Naive thymus-derived CD4-positive, alpha-beta T cell (primary cell): ENCODE results near the gene KRT222. TPM values are rescaled to one million over a fixed set of nuclear protein-coding genes. Genes with fewer than 3 reads are reported as not detected.
A peak's percentile ranks its signal among the peaks of the same experiment; 100 is the strongest.

Experiments used
- ATAC-seq: fragments of 150-1000 bp; cut with Tn5 transposase; 2 replicates; pipeline ENCODE4 v1.10.0; 2021; ENCODE audit warnings: mild to moderate bottlenecking, moderate library complexity
- CTCF ChIA-PET: fragments of 350-600 bp; sonication (Branson Sonifier 250); formaldehyde crosslinking; loops from one replicate; lab custom pipeline; 2021; ENCODE audit warnings: antibody characterized with exemption; lab: Charles Lee
- POLR2A ChIA-PET: fragments of 350-600 bp; sonication (Branson Sonifier 250); formaldehyde crosslinking; loops from one replicate; lab custom pipeline; 2021; ENCODE audit warnings: antibody characterized with exemption, inconsistent platforms; lab: Charles Lee
- DNase-seq, 9 donors: peaks; one replicate each; pipeline versions ENCODE4 v3.0.0 to v3.0.0-alpha.2; 2020 to 2022; ENCODE audit warnings: mixed read lengths in 1 of 9
- H3K27ac ChIP-seq: one replicate; pipeline ENCODE4 v1.7.0; 2013; ENCODE audit warnings: mild to moderate bottlenecking, low read depth, low read length, moderate library complexity
- H3K27me3 ChIP-seq, 2 donors: one replicate each; pipeline ENCODE4 v1.7.0; 2013; ENCODE audit warnings: low read length in 2 of 2, mild to moderate bottlenecking in 2 of 2, moderate library complexity in 2 of 2; ENCODE audit not compliant: control insufficient read depth in 2 of 2, insufficient read depth in 2 of 2
- H3K36me3 ChIP-seq, 3 experiments: 1 replicate in 2 of 3; 2 replicates in 1 of 3; pipeline ENCODE4 v1.7.0; 2013; ENCODE audit warnings: low read length in 3 of 3, mild to moderate bottlenecking in 3 of 3, moderate library complexity in 1 of 3; ENCODE audit not compliant: insufficient read depth in 3 of 3, control insufficient read depth in 2 of 3
- H3K4me1 ChIP-seq, 2 donors: one replicate each; pipeline ENCODE4 v1.7.0; 2013; ENCODE audit warnings: low read length in 2 of 2, mild to moderate bottlenecking in 2 of 2, moderate library complexity in 1 of 2; ENCODE audit not compliant: control insufficient read depth in 2 of 2, insufficient read depth in 2 of 2
- H3K4me3 ChIP-seq: 2 replicates; pipeline ENCODE4 v1.7.0; 2013; ENCODE audit warnings: mild to moderate bottlenecking, low read length
- H3K9me3 ChIP-seq, 3 experiments: 1 replicate in 2 of 3; 2 replicates in 1 of 3; pipeline ENCODE4 v1.7.0; 2013; ENCODE audit warnings: low read length in 3 of 3; ENCODE audit not compliant: control insufficient read depth in 2 of 3
- H3K27ac Mint-ChIP-seq, 9 donors: one replicate each; pipeline ENCODE4 v1.8.0; 2020 to 2022; ENCODE audit warnings: mixed read lengths in 9 of 9, mild to moderate bottlenecking in 8 of 9, moderate library complexity in 5 of 9, inconsistent platforms in 2 of 9
- H3K27me3 Mint-ChIP-seq, 5 donors: one replicate each; pipeline ENCODE4 v1.8.0; 2021 to 2022; ENCODE audit warnings: mixed read lengths in 5 of 5, mild to moderate bottlenecking in 1 of 5
- H3K36me3 Mint-ChIP-seq, 5 donors: one replicate each; pipeline ENCODE4 v1.8.0; 2020 to 2022; ENCODE audit warnings: mixed read lengths in 5 of 5, mild to moderate bottlenecking in 3 of 5, inconsistent platforms in 1 of 5
- H3K4me1 Mint-ChIP-seq, 7 donors: one replicate each; pipeline ENCODE4 v1.8.0; 2020 to 2022; ENCODE audit warnings: mixed read lengths in 7 of 7, mild to moderate bottlenecking in 3 of 7, inconsistent platforms in 1 of 7
- H3K4me3 Mint-ChIP-seq, 10 donors: one replicate each; pipeline ENCODE4 v1.8.0; 2020 to 2022; ENCODE audit warnings: mild to moderate bottlenecking in 10 of 10, mixed read lengths in 10 of 10, moderate library complexity in 6 of 10, inconsistent platforms in 2 of 10
- H3K9me3 Mint-ChIP-seq, 11 donors: one replicate each; pipeline ENCODE4 v1.8.0; 2020 to 2022; ENCODE audit warnings: mixed read lengths in 11 of 11, mild to moderate bottlenecking in 4 of 11, inconsistent platforms in 1 of 11, moderate library complexity in 1 of 11
- intact Hi-C, 2 donors: fragments of 100-400 bp; cut with micrococcal nuclease; formaldehyde crosslinking; loops; one replicate each; pipeline ENCODE4 v1.15.1; 2023
- polyA plus RNA-seq, 2 donors: library from polyadenylated mRNA; unstranded; fragments of 300-500 nt; fragmentation: Illumina TruSeq; gene quantifications; one replicate each; pipeline ENCODE4 v1.2.3, GENCODE V29; 2021
- total RNA-seq, 6 experiments: library from RNA in 5 of 6; stranded (reverse) in 5 of 6; gene quantifications; 1 replicate in 5 of 6; 2 replicates in 1 of 6; pipeline ENCODE4 v1.2.3 and lab custom pipeline; 2021 to 2026

The KRT222 gene
- total RNA-seq (not detected), polyA plus RNA-seq (not detected), total RNA-seq (lab: John Stamatoyannopoulos, UW) (not detected)

DNA sequence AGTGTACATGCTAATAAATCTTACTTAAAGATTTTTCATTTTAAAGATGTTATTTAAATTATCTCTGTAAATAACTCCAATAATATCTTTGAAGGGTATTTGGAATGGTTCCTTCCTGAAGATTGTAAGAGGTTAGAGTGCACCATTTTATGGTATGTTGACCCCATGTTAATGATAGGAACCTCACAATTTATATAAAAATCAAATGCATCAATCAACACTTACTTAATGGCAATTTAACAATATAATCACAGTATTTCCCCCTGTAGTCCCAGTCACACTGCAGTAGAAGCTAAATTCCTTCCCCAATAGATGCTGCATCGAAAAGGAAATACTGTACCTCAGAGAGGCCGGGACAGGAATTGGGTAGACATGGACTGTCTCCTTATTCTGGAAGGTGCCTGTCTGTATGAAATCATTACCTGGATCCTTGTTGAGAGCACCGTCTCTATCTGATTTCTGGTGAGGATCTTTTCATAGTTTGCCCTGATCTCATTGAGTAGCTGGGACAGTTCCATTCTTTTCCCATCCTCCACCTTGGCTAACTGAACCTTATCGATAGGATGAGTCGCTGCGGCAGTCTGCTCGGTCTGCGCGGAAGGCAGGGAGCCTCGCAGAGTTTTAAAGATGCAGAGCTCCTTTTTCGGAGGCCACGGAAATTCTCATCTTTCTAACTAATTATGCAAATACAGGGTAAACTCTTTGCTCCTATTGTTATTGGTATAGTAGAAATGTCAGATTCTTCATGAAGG lies at the start of gene KRT222:
Gene KRT222, minus strand, starts transcription at position 596 of the 752 bp plus-strand sequence. Its CDS starts 78 bp downstream, at position 518.
- DNase-seq (no peak), ATAC-seq (no peak)
- no peaks in the 10 kb centered on the region for H3K36me3 ChIP-seq
- ChIA-PET CTCF (interaction anchor here (0.6 to 0.7 kb wide), 2 partner anchors 9 to 1777 kb away, joined by 3 read pairs; no protein-coding TSS in a partner anchor), POLR2A (interaction anchor here (0.6 to 1.3 kb wide), 4 partner anchors 14 to 393 kb away, joined by 4 to 5 read pairs (median 4); no protein-coding TSS in a partner anchor)
- no peak within 1 kb of the TSS for H3K27ac ChIP-seq
- H3K4me1 ChIP-seq = peaks cover 0 to 5% of the 10 kb centered on the region in 2 donors
- H3K27me3 ChIP-seq = peaks cover 0 to 3% of the 10 kb centered on the region in 2 donors
- peaks cover 9 to 12% (median 11%) of the 10 kb centered on the region in 7 donors for H3K4me1 Mint-ChIP-seq
- peaks cover 0 to 2% (median 0%) of the 10 kb centered on the region in 5 donors for H3K36me3 Mint-ChIP-seq
- peaks cover 0 to 1% (median 0%) of the 10 kb centered on the region in 11 donors for H3K9me3 Mint-ChIP-seq
- intact Hi-C loops = no loop called here
- H3K9me3 ChIP-seq = no peaks in the 10 kb centered on the region
- H3K27me3 Mint-ChIP-seq = peaks cover 12 to 45% (median 25%) of the 10 kb centered on the region in 5 donors
- H3K4me3 Mint-ChIP-seq = peak within 1 kb of the TSS in 9 of 10 donors; percentile 27 to 82 (median 58)
- H3K27ac Mint-ChIP-seq = peak within 1 kb of the TSS in 1 of 9 donors; percentile 17
- peak within 1 kb of the TSS; percentile 22 for H3K4me3 ChIP-seq

- Histone ChIP-seq H3K27me3 (no peaks in the 10 kb centered on the region), H3K4me1 (no peaks in the 10 kb centered on the region), H3K27ac (no peak overlapping the region), H3K4me3 (no peak overlapping the region), H3K9me3 (no peaks in the 10 kb centered on the region), H3K36me3 (no peaks in the 10 kb centered on the region)
- no peaks in the 10 kb centered on the region for H3K9me3 Mint-ChIP-seq
- intact Hi-C loops = no loop called here
- H3K36me3 Mint-ChIP-seq = no peaks in the 10 kb centered on the region
- no peak for ATAC-seq
- CTCF ChIA-PET = interaction anchor here (0.6 kb wide), 1 partner anchor 81 kb away, joined by 3 read pairs; no protein-coding TSS in a partner anchor
- POLR2A ChIA-PET = no interaction called here
- peaks cover 0 to 15% (median 6%) of the 10 kb centered on the region in 5 donors for H3K27me3 Mint-ChIP-seq
- H3K4me1 Mint-ChIP-seq = no peaks in the 10 kb centered on the region
- no peak overlapping the region for H3K27ac Mint-ChIP-seq
- H3K4me3 Mint-ChIP-seq = no peak overlapping the region
- DNase-seq = no peak
Observed at GRCh38 chr17:40714473-40714872, 49.5 kb upstream of the KRT222 start.

GRCh38 chr17:40707745-40708144 lies 42.8 kb upstream of the KRT222 start:
- H3K4me1 Mint-ChIP-seq = no peaks in the 10 kb centered on the region
- POLR2A ChIA-PET = no interaction called here

DNA sequence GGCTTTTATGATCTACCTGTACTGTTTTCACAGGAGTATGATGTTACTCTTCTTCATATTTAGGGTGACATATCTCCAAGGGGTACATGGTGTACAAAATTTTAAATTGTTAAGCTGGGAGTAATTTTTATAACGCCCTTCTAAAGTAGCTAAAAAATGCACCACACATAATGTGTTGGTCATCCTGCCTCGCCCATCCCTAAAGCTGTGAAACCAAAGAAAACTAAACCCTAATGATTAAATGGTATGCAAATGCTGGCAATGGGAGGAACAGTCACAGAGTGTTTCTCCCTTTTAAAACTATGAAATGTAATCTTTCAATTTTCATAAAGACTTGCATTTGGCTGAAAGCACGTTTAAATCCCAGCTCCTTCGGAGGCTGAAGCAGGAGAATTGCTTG lies 40.6 kb upstream of the KRT222 start:
- Mint-ChIP-seq H3K27me3 (peaks cover 19 to 44% (median 27%) of the 10 kb centered on the region in 5 donors), H3K4me3 (no peak overlapping the region), H3K9me3 (peaks cover 0 to 1% (median 0%) of the 10 kb centered on the region in 11 donors), H3K27ac (no peak overlapping the region), H3K36me3 (no peaks in the 10 kb centered on the region), H3K4me1 (no peaks in the 10 kb centered on the region)
- Histone ChIP-seq H3K36me3 (no peaks in the 10 kb centered on the region), H3K4me1 (no peaks in the 10 kb centered on the region), H3K27me3 (peaks cover 0 to 4% of the 10 kb centered on the region in 2 donors), H3K4me3 (no peak overlapping the region), H3K27ac (no peak overlapping the region), H3K9me3 (no peaks in the 10 kb centered on the region)
- DNase-seq (no peak), ATAC-seq (no peak)
- intact Hi-C loops = no loop called here
- CTCF ChIA-PET = interaction anchor here (0.6 kb wide), 1 partner anchor 31 kb away, joined by 3 read pairs; no protein-coding TSS in a partner anchor
- POLR2A ChIA-PET = interaction anchor here (0.6 kb wide), 1 partner anchor 20 kb away, joined by 5 read pairs; no protein-coding TSS in a partner anchor

More at GRCh38 chr17:40707745-40708144, 42.8 kb upstream of the KRT222 start:
- CTCF ChIA-PET = no interaction called here
- Histone ChIP-seq H3K4me3 (no peak overlapping the region), H3K36me3 (no peaks in the 10 kb centered on the region), H3K9me3 (no peaks in the 10 kb centered on the region), H3K27me3 (peaks cover 0 to 4% of the 10 kb centered on the region in 2 donors), H3K27ac (no peak overlapping the region), H3K4me1 (no peaks in the 10 kb centered on the region)
- H3K36me3 Mint-ChIP-seq = no peaks in the 10 kb centered on the region
- no peak for ATAC-seq
- peaks cover 19 to 40% (median 26%) of the 10 kb centered on the region in 5 donors for H3K27me3 Mint-ChIP-seq
- peaks cover 0 to 1% (median 0%) of the 10 kb centered on the region in 11 donors for H3K9me3 Mint-ChIP-seq
- H3K4me3 Mint-ChIP-seq = no peak overlapping the region
- intact Hi-C loops = no loop called here
- no peak overlapping the region for H3K27ac Mint-ChIP-seq
- DNase-seq = no peak

DNA sequence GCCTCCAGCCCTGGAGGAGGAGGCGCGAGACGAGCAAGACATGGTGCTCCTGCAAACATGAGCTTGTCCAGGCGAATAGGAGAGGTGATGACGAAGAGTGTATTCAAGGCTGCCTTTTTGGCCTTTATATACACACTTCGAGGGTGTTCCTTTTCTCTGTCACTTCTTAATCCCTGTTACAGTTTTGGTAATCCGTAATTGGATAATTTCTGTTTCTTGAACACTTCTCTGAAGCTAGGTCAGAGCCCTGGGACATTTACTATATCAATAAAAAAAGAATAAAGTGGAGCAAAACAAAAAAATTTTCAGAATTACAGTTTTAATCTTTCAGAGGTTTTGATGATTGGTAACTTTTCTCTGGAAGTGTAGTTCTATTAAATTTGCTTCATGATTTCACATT lies 38.7 kb upstream of the KRT222 start, which contains the start of gene KRT24:
Gene KRT24, minus strand, starts transcription at position 101 of the 400 bp plus-strand sequence. Its CDS starts 59 bp downstream, at position 42.
- DNase-seq (no peak), ATAC-seq (no peak)
- intact Hi-C loops = no loop called here
- Histone ChIP-seq H3K4me3 (no peak within 1 kb of the TSS), H3K36me3 (no peaks in the 10 kb centered on the region), H3K27me3 (peaks cover 0 to 4% of the 10 kb centered on the region in 2 donors), H3K27ac (no peak within 1 kb of the TSS), H3K4me1 (no peaks in the 10 kb centered on the region), H3K9me3 (no peaks in the 10 kb centered on the region)
- ChIA-PET POLR2A (interaction anchor here (0.6 kb wide), 2 partner anchors 44 to 65 kb away, joined by 5 to 8 read pairs; no protein-coding TSS in a partner anchor), CTCF (interaction anchor here (1.0 kb wide), 1 partner anchor 10 kb away, joined by 3 read pairs; no protein-coding TSS in a partner anchor)
- Mint-ChIP-seq H3K36me3 (no peaks in the 10 kb centered on the region), H3K27me3 (peaks cover 19 to 57% (median 26%) of the 10 kb centered on the region in 5 donors), H3K9me3 (peaks cover 0 to 1% (median 0%) of the 10 kb centered on the region in 11 donors), H3K27ac (no peak within 1 kb of the TSS), H3K4me1 (no peaks in the 10 kb centered on the region), H3K4me3 (no peak within 1 kb of the TSS)

GRCh38 chr17:40702271-40702670 lies 37.3 kb upstream of the KRT222 start:
- peaks cover 0 to 4% of the 10 kb centered on the region in 2 donors for H3K27me3 ChIP-seq
- peaks cover 14 to 57% (median 29%) of the 10 kb centered on the region in 5 donors for H3K27me3 Mint-ChIP-seq
- H3K4me1 ChIP-seq = no peaks in the 10 kb centered on the region
- H3K36me3 Mint-ChIP-seq = no peaks in the 10 kb centered on the region
- ChIA-PET CTCF (no interaction called here), POLR2A (no interaction called here)
- no peak overlapping the region for H3K4me3 ChIP-seq
- ATAC-seq (no peak), DNase-seq (no peak)
- H3K9me3 Mint-ChIP-seq = no peaks in the 10 kb centered on the region
- intact Hi-C loops = no loop called here
- H3K27ac Mint-ChIP-seq = no peak overlapping the region
- H3K4me1 Mint-ChIP-seq = no peaks in the 10 kb centered on the region
- no peak overlapping the region for H3K4me3 Mint-ChIP-seq
- no peak overlapping the region for H3K27ac ChIP-seq
- H3K36me3 ChIP-seq = no peaks in the 10 kb centered on the region
- H3K9me3 ChIP-seq = no peaks in the 10 kb centered on the region
